Endodermal cell (in vitro differentiated cells): Measurements from ENCODE around the gene TBRG1. TPM values are rescaled to one million over a fixed set of nuclear protein-coding genes. Genes with fewer than 3 reads are reported as not detected.

Experiments used
- DNase-seq: peaks from one replicate; pipeline ENCODE4 v3.0.0-alpha.2; 2017
- H3K27ac ChIP-seq: 2 replicates; pipeline ENCODE4 v1.5.1; 2013; ENCODE audit warnings: mild to moderate bottlenecking, low read depth, low read length, moderate library complexity
- H3K27me3 ChIP-seq: 2 replicates; pipeline ENCODE4 v1.6.1; 2013; ENCODE audit warnings: mild to moderate bottlenecking, low read length, moderate library complexity; ENCODE audit not compliant: insufficient read depth, control insufficient read depth, poor library complexity, severe bottlenecking
- H3K36me3 ChIP-seq: 2 replicates; pipeline ENCODE4 v1.7.0; 2013; ENCODE audit warnings: mild to moderate bottlenecking, low read length, moderate library complexity; ENCODE audit not compliant: control insufficient read depth, insufficient read depth
- H3K4me1 ChIP-seq: one replicate; pipeline ENCODE4 v1.7.0; 2013; ENCODE audit warnings: low read length; ENCODE audit not compliant: control insufficient read depth, insufficient read depth
- H3K4me3 ChIP-seq: 2 replicates; pipeline ENCODE4 v1.5.1; 2013; ENCODE audit warnings: mild to moderate bottlenecking, low read length, moderate library complexity
- H3K9ac ChIP-seq: 2 replicates; pipeline ENCODE4 v1.6.1; 2013; ENCODE audit warnings: mild to moderate bottlenecking, low read length, moderate library complexity; ENCODE audit not compliant: poor library complexity, severe bottlenecking; ENCODE audit errors: extremely low read depth
- H3K9me3 ChIP-seq: 2 replicates; pipeline ENCODE4 v1.6.1; 2013; ENCODE audit warnings: mild to moderate bottlenecking, low read length, moderate library complexity; ENCODE audit not compliant: control insufficient read depth
- H3K27ac Mint-ChIP-seq: 2 replicates; pipeline ENCODE4 v1.8.0; 2020; ENCODE audit warnings: mixed read lengths
- H3K27me3 Mint-ChIP-seq: 2 replicates; pipeline ENCODE4 v1.8.0; 2021; ENCODE audit warnings: mild to moderate bottlenecking, mixed read lengths; ENCODE audit not compliant: insufficient read depth
- H3K36me3 Mint-ChIP-seq: 2 replicates; pipeline ENCODE4 v1.8.0; 2020; ENCODE audit warnings: low read depth, mixed read lengths
- H3K4me1 Mint-ChIP-seq: 2 replicates; pipeline ENCODE4 v1.8.0; 2020; ENCODE audit warnings: mixed read lengths
- H3K4me3 Mint-ChIP-seq: 2 replicates; pipeline ENCODE4 v1.8.0; 2020; ENCODE audit warnings: mild to moderate bottlenecking, moderate library complexity, mixed read lengths
- H3K9me3 Mint-ChIP-seq: 2 replicates; pipeline ENCODE4 v1.8.0; 2020; ENCODE audit warnings: mild to moderate bottlenecking, mixed read lengths
- CTCF ChIP-seq: fragments of 200-600 bp; sonication (generic); conservative IDR thresholded peaks from 2 replicates; pipeline ENCODE4 v1.5.0; 2021; ENCODE audit warnings: antibody characterized with exemption, mild to moderate bottlenecking
- WGBS, 2 experiments: methylation state at CpG; one replicate each; pipeline versions ENCODE4 v1.1.5 to v1.1.7; 2013; ENCODE audit warnings: missing lambda C conversion rate in 2 of 2, mixed read lengths in 1 of 2; ENCODE audit not compliant: insufficient coverage in 1 of 2, insufficient read length in 1 of 2; 5-methylcytosine and 5-hydroxymethylcytosine counted together
- total RNA-seq, 2 donors: library from RNA; stranded (reverse); fragmentation: NEBNext Ultra II Directional in 1 of 2; extraction: Animal tissue kit (Norgen Biotek cat#: 25700) in 1 of 2; gene quantifications; 2 replicates in 1 of 2; 3 replicates in 1 of 2; pipeline ENCODE4 v1.2.1, GENCODE V29; 2021

TBRG1 gene
- total RNA-seq, 2 donors from 2014 or later = 30.9 to 31.3 TPM

GRCh38 chr11:124642628-124643027 is 20.0 kb downstream of the TBRG1 start:
- Histone ChIP-seq H3K4me1 (no peaks in the 10 kb centered on the region), H3K36me3 (peaks cover 5% of the 10 kb centered on the region), H3K9me3 (peaks cover 5% of the 10 kb centered on the region), H3K4me3 (no peak overlapping the region), H3K9ac (no peak overlapping the region), H3K27ac (no peak overlapping the region), H3K27me3 (no peaks in the 10 kb centered on the region)
- no peak for TF ChIP-seq CTCF
- no peak overlapping the region for H3K27ac Mint-ChIP-seq
- 90 to 95% methylated on average over 1 to 3 of the region's 3 CpGs for WGBS, 2 experiments
- DNase-seq = no peak
- no peak overlapping the region for H3K4me3 Mint-ChIP-seq
- peaks cover 3% of the 10 kb centered on the region for H3K9me3 Mint-ChIP-seq
- H3K4me1 Mint-ChIP-seq = peaks cover 8% of the 10 kb centered on the region
- H3K27me3 Mint-ChIP-seq = no peaks in the 10 kb centered on the region
- H3K36me3 Mint-ChIP-seq = peaks cover 11% of the 10 kb centered on the region

GRCh38 chr11:124643042-124643604 is 20.5 kb downstream of the TBRG1 start:
- H3K36me3 ChIP-seq = peaks cover under 1% of the 10 kb centered on the region
- H3K27me3 ChIP-seq = no peaks in the 10 kb centered on the region
- no peaks in the 10 kb centered on the region for H3K27me3 Mint-ChIP-seq
- no peak overlapping the region for H3K27ac Mint-ChIP-seq
- no peaks in the 10 kb centered on the region for H3K4me1 ChIP-seq
- H3K36me3 Mint-ChIP-seq = peaks cover 8% of the 10 kb centered on the region
- H3K9me3 ChIP-seq = peaks cover 5% of the 10 kb centered on the region
- no peak for DNase-seq
- no peak overlapping the region for H3K9ac ChIP-seq
- TF ChIP-seq CTCF = no peak
- no peak overlapping the region for H3K4me3 ChIP-seq
- peaks cover 3% of the 10 kb centered on the region for H3K9me3 Mint-ChIP-seq
- H3K4me3 Mint-ChIP-seq = no peak overlapping the region
- H3K27ac ChIP-seq = no peak overlapping the region
- peaks cover 8% of the 10 kb centered on the region for H3K4me1 Mint-ChIP-seq
- WGBS, 2 experiments = 94 to 95% methylated on average over 3 to 9 of the region's 10 CpGs

DNA sequence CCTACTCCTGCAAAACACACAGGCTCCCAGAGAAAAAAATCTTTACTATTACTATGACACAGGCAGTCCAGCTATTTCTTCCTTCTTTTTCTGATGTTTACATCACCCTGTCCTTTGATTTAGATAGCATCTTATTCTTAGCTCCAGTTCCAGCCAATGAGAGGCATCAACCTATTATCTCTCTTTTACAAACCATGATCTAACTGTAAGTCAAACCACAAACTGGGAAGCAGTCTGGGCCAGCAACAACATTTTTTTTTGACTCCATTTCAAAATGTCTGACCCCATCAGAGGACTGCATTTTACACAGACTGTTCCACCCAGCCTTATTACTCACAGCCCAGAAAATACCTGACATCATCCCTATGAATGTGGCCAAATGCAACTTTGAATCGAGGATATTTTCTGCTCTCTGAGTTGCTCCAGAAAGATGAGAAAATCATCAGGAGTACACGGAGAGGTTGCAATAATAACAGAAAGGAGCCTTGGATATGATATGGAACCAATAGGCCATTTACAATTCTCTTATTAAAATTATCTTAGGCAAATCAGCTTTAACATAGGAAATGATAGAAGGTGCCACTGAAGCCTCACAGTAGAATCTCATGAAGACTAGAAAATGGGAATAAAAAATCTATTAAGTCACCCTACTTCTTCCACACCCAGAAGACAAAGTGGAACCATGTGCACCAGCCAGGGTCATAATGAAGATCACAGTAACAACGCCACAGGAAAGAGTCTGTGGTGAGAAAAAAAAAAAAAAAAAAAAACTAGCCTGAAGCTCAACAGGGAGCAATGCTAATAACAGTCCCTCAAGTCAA is 21.2 kb downstream of the TBRG1 start:
- no peaks in the 10 kb centered on the region for H3K4me1 ChIP-seq
- H3K27ac ChIP-seq = no peak overlapping the region
- no peak overlapping the region for H3K4me3 ChIP-seq
- H3K36me3 ChIP-seq = no peaks in the 10 kb centered on the region
- no peaks in the 10 kb centered on the region for H3K27me3 Mint-ChIP-seq
- H3K27ac Mint-ChIP-seq = no peak overlapping the region
- H3K9me3 ChIP-seq = peaks cover 5% of the 10 kb centered on the region
- H3K27me3 ChIP-seq = no peaks in the 10 kb centered on the region
- no peak overlapping the region for H3K4me3 Mint-ChIP-seq
- no peak for TF ChIP-seq CTCF
- H3K4me1 Mint-ChIP-seq = peaks cover 5% of the 10 kb centered on the region
- H3K9ac ChIP-seq = no peak overlapping the region
- no peak for DNase-seq
- H3K36me3 Mint-ChIP-seq = peaks cover 2% of the 10 kb centered on the region
- WGBS, 2 experiments = 66 to 70% methylated on average over 2 to 3 of the region's 3 CpGs
- peaks cover 3% of the 10 kb centered on the region for H3K9me3 Mint-ChIP-seq
